ENCODE measurements around the gene FAM20A. TPM values are rescaled to one million over a fixed set of nuclear protein-coding genes. Genes with fewer than 3 reads are reported as not detected.

Gene FAM20A
- polyA plus RNA-seq, 4 donors, result 4.4 to 30.3 TPM; not detected in 2

DNA sequence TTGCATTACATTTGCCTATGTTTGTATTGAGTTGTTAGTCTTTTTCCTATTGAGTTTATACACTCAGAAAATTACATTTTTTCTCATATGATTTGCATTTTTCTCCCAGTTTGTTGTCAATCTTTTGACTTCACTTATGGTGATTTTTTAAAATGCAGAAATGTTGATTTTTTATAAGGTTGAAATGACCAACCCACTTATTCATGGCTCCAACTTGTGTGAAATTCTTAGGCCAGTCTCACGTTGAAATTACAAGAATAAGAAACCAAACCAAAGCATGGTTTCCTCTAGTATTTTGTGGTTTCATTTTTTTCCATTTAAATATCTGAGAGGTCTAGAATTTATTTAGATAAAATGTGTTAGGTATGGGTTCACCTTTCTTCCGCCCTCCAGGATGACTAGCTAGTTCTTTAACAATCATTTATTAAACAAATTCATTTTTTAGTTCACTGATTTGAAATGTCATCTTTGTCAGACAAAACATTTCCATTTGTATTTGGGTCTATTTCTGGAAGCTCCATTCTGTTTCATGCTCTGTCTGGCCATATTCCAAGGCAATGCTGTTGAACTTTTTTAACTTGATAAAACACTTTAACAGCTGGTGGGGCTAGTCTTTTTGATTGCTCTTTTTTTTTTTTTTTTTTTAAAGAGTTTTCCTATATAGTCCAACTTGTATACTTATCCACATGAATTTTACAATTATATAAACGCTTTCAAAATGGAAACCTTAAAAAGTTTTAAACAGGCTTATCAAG is 40.0 kb downstream of the FAM20A start:
- no peak for DNase-seq
- Histone ChIP-seq H3K27me3 (ENCODE audit: control insufficient read depth in 3 of 3, insufficient read depth in 3 of 3, low read length in 3 of 3) (no peaks in the 10 kb centered on the region), H3K36me3 (ENCODE audit: control insufficient read depth in 3 of 3, insufficient read depth in 2 of 3, low read depth in 1 of 3, low read length in 3 of 3) (no peaks in the 10 kb centered on the region), H3K4me3 (ENCODE audit: low read depth in 1 of 3, low read length in 3 of 3) (no peak overlapping the region), H3K4me1 (ENCODE audit: control insufficient read depth in 3 of 3, insufficient read depth in 2 of 3, low read depth in 1 of 3, low read length in 2 of 3) (no peaks in the 10 kb centered on the region), H3K9me3 (ENCODE audit: control insufficient read depth in 2 of 2, insufficient read depth in 1 of 2, low read depth in 1 of 2, low read length in 1 of 2) (no peaks in the 10 kb centered on the region), H3K27ac (ENCODE audit: low read depth in 1 of 3, low read length in 2 of 3) (no peak overlapping the region)
- FAIRE-seq, result no peak
- 63 to 82% (median 73%) methylated on average over 3 of the region's 3 CpGs for WGBS, 3 donors

DNA sequence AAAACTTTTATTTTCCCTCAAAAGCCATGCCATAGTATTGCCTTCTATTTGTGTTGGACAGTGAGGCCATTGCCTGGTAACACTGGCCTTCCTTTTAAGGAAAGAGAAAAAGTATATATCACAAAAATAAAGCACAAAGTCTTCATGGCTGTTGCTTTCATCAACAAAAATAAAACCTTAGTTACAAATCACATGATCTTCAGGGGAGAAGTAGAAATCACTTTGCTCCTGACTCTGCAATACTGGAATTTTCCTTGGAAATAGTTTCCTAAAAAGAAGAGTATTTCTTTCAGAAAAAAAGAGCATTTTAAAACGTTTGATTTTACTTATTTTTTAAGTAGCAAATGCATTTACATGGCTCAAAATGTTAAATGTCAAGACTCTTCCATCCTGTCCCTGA is 41.9 kb downstream of the FAM20A start:
- H3K27me3 ChIP-seq (ENCODE audit: control insufficient read depth in 3 of 3, insufficient read depth in 3 of 3, low read length in 3 of 3), result no peaks in the 10 kb centered on the region

DNA sequence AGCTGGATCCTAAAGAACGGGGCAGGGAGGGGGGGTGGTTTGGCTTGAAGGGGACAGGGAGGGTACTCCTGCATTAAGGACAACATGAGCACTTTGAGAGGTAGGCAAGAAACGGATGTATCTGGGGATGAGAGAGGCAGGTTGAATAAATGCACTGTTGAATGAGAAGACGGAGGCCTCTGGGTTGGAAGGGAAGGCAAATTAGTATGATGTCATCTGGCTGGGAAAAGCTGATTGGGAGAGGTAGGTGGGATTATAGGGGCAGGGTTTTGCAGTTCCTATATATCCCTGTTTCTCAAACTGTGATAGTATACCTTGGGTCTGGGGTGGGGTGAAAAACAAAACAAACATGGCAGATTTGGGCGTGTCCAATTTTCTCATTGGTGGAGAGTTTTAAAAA is 44.6 kb downstream of the FAM20A start:
- Histone ChIP-seq H3K9me3 (ENCODE audit: control insufficient read depth in 2 of 2, insufficient read depth in 1 of 2, low read depth in 1 of 2, low read length in 1 of 2) (no peaks in the 10 kb centered on the region), H3K4me1 (ENCODE audit: control insufficient read depth in 3 of 3, insufficient read depth in 2 of 3, low read depth in 1 of 3, low read length in 2 of 3) (no peaks in the 10 kb centered on the region), H3K27me3 (ENCODE audit: control insufficient read depth in 3 of 3, insufficient read depth in 3 of 3, low read length in 3 of 3) (no peaks in the 10 kb centered on the region), H3K36me3 (ENCODE audit: control insufficient read depth in 3 of 3, insufficient read depth in 2 of 3, low read depth in 1 of 3, low read length in 3 of 3) (no peaks in the 10 kb centered on the region), H3K4me3 (ENCODE audit: low read depth in 1 of 3, low read length in 3 of 3) (no peak overlapping the region), H3K27ac (ENCODE audit: low read depth in 1 of 3, low read length in 2 of 3) (no peak overlapping the region)
- 86 to 90% (median 87%) methylated on average over 4 of the region's 4 CpGs for WGBS, 3 donors
- no peak for DNase-seq
- no peak for FAIRE-seq

More for the DNA sequence above, 41.9 kb downstream of the FAM20A start:
- 9 to 30% (median 13%) methylated on average over 1 of the region's 1 CpG for whole genome bisulfite sequencing, 3 donors
- H3K4me1 ChIP-seq (ENCODE audit: control insufficient read depth in 3 of 3, insufficient read depth in 2 of 3, low read depth in 1 of 3, low read length in 2 of 3), result no peaks in the 10 kb centered on the region
- FAIRE-seq (no peak), DNase-seq (no peak)
- H3K9me3 ChIP-seq (ENCODE audit: control insufficient read depth in 2 of 2, insufficient read depth in 1 of 2, low read depth in 1 of 2, low read length in 1 of 2), result no peaks in the 10 kb centered on the region
- no peak overlapping the region for H3K4me3 ChIP-seq (ENCODE audit: low read depth in 1 of 3, low read length in 3 of 3)
- no peak overlapping the region for H3K27ac ChIP-seq (ENCODE audit: low read depth in 1 of 3, low read length in 2 of 3)
- no peaks in the 10 kb centered on the region for H3K36me3 ChIP-seq (ENCODE audit: control insufficient read depth in 3 of 3, insufficient read depth in 2 of 3, low read depth in 1 of 3, low read length in 3 of 3)

DNA sequence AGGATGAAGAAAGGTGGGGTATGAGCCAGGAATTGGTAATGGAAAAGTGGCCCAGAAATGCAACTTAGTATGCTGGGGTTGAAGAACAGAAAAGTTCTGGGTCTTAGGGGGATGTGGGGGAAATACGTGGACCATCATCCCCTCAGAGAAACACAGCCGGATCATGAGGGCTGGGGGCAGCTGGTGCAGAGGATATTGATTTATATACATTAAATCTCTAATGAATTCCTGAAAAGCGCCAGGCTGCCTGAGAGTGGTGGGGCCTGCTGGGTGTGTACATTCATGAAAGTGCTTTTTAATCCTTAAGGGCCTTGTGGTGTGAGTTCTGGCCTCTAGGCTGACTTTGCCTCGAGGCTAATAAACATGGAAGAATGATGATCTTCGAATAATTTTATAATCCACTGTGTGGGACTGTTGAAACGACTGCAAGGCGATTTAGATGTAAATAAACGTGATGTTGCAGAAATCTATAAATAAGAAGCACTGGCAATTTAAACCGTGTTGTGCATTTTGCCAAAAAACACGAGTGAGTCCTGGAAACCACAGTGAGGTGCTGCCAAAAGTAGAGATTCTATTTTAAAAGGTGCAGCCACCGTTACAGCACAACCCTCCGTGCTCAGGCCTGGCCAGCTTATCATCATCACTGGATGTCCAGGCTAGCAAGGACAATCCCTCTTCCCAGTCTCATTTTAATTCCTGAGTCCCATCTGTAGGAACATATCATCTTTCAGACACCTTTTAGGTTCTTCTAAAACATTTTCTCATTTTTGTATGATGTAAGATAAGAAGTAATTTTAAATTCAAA is 56.9 kb downstream of the FAM20A start:
- Histone ChIP-seq H3K9me3 (ENCODE audit: control insufficient read depth in 2 of 2, insufficient read depth in 1 of 2, low read depth in 1 of 2, low read length in 1 of 2) (peaks cover 0 to 8% of the 10 kb centered on the region in 2 donors), H3K36me3 (ENCODE audit: control insufficient read depth in 3 of 3, insufficient read depth in 2 of 3, low read depth in 1 of 3, low read length in 3 of 3) (peaks cover 0 to 17% (median 0%) of the 10 kb centered on the region in 3 donors), H3K27ac (ENCODE audit: low read depth in 1 of 3, low read length in 2 of 3) (no peak overlapping the region), H3K4me3 (ENCODE audit: low read depth in 1 of 3, low read length in 3 of 3) (no peak overlapping the region), H3K4me1 (ENCODE audit: control insufficient read depth in 3 of 3, insufficient read depth in 2 of 3, low read depth in 1 of 3, low read length in 2 of 3) (no peaks in the 10 kb centered on the region), H3K27me3 (ENCODE audit: control insufficient read depth in 3 of 3, insufficient read depth in 3 of 3, low read length in 3 of 3) (no peaks in the 10 kb centered on the region)
- FAIRE-seq (no peak), DNase-seq (no peak)
- WGBS, 3 donors, result 69 to 83% (median 80%) methylated on average over 12 of the region's 12 CpGs

DNA sequence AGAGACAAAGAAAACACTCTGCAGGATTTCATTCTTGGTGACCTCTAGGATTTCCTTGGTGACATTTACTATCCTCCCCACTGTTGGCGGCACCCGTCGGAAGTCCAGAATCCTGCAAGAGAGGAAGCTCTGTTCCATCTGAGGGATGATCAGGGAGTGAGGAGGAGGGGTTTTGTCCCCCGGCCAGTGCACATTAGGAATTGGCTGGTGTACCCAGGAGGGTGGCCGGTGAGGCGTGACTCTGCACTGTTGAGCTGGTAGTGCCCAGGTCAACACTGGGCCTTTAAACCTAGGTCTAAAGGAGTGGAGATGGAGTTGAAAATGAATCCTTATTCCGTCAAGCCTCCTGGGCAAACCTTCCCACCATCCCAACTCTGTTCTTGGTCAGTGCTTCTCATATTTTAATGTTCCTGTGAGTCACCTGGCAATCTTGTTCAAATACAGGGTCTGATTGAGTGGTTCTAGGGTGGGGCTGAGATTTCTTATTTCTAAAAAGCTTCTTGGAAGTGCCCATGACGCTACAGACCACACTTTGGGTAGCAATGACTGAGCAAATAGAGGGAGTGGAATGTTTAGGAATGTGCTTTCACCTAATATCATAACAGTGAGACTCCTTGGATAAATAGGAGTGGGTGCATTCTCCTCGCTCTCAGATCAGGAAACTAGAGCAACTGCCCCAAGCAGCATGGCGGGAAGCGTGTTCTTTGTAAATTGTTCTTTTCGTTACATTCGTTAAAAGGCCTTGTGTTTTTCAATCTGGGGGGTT is 58.3 kb downstream of the FAM20A start:
- 95 to 97% (median 95%) methylated on average over 13 of the region's 13 CpGs for WGBS, 3 donors
- Histone ChIP-seq H3K27ac (ENCODE audit: low read depth in 1 of 3, low read length in 2 of 3) (no peak overlapping the region), H3K9me3 (ENCODE audit: control insufficient read depth in 2 of 2, insufficient read depth in 1 of 2, low read depth in 1 of 2, low read length in 1 of 2) (peaks cover 0 to 8% of the 10 kb centered on the region in 2 donors), H3K27me3 (ENCODE audit: control insufficient read depth in 3 of 3, insufficient read depth in 3 of 3, low read length in 3 of 3) (no peaks in the 10 kb centered on the region), H3K4me3 (ENCODE audit: low read depth in 1 of 3, low read length in 3 of 3) (no peak overlapping the region), H3K4me1 (ENCODE audit: control insufficient read depth in 3 of 3, insufficient read depth in 2 of 3, low read depth in 1 of 3, low read length in 2 of 3) (no peaks in the 10 kb centered on the region), H3K36me3 (ENCODE audit: control insufficient read depth in 3 of 3, insufficient read depth in 2 of 3, low read depth in 1 of 3, low read length in 3 of 3) (peaks cover 0 to 19% (median 0%) of the 10 kb centered on the region in 3 donors)
- no peak for DNase-seq
- FAIRE-seq, result no peak

DNA sequence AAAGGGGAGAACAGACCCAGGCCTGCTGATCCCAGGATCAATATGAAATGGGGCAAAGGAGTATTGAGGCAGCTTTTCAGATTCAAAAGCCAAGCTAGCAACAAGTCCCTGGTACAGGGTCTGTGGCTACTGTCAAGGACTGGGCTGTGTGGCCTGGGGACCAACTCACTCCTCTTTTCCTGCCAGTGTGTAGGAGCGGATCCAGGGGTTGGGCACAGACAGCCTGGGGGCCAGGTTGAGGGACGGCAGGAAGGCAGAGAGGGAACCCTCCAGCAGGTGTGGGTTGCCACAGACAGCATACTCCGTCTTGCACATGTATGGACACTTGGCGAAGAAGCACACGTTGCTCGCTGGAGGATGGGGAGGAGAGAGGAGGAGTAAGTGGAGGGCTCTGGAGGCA is 59.4 kb downstream of the FAM20A start:
- Histone ChIP-seq H3K4me1 (ENCODE audit: control insufficient read depth in 3 of 3, insufficient read depth in 2 of 3, low read depth in 1 of 3, low read length in 2 of 3) (no peaks in the 10 kb centered on the region), H3K27ac (ENCODE audit: low read depth in 1 of 3, low read length in 2 of 3) (no peak overlapping the region), H3K27me3 (ENCODE audit: control insufficient read depth in 3 of 3, insufficient read depth in 3 of 3, low read length in 3 of 3) (no peaks in the 10 kb centered on the region), H3K36me3 (ENCODE audit: control insufficient read depth in 3 of 3, insufficient read depth in 2 of 3, low read depth in 1 of 3, low read length in 3 of 3) (peaks cover 0 to 27% (median 2%) of the 10 kb centered on the region in 3 donors), H3K4me3 (ENCODE audit: low read depth in 1 of 3, low read length in 3 of 3) (no peak overlapping the region), H3K9me3 (ENCODE audit: control insufficient read depth in 2 of 2, insufficient read depth in 1 of 2, low read depth in 1 of 2, low read length in 1 of 2) (peaks cover 0 to 6% of the 10 kb centered on the region in 2 donors)
- FAIRE-seq, result no peak
- 89 to 93% (median 92%) methylated on average over 6 of the region's 6 CpGs for WGBS, 3 donors
- no peak for DNase-seq

DNA sequence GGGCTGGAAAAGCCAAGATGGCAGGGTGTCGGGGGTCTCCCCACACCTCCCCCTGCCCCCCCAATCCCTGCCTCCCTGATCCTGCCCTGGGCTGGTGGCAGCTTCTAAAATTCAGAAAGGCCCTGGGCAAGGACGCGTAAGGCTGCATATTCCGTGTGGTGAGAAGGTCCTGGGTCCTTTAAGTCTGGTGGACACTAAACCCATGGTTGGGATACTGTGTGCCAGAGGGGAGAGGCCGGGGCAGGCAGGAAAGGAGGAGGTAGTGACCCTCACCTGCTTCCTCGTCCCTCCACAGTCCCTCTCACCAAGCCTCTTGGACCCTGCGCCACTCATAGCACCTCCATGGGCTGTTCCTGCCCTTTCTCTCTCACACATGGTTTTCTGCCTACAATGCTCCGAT is 60.2 kb downstream of the FAM20A start:
- H3K4me1 ChIP-seq (ENCODE audit: control insufficient read depth in 3 of 3, insufficient read depth in 2 of 3, low read depth in 1 of 3, low read length in 2 of 3), result no peaks in the 10 kb centered on the region
- H3K36me3 ChIP-seq (ENCODE audit: control insufficient read depth in 3 of 3, insufficient read depth in 2 of 3, low read depth in 1 of 3, low read length in 3 of 3), result peaks cover 2 to 30% (median 3%) of the 10 kb centered on the region in 3 donors
- FAIRE-seq, result no peak
- no peak overlapping the region for H3K27ac ChIP-seq (ENCODE audit: low read depth in 1 of 3, low read length in 2 of 3)
- no peaks in the 10 kb centered on the region for H3K9me3 ChIP-seq (ENCODE audit: control insufficient read depth in 2 of 2, insufficient read depth in 1 of 2, low read depth in 1 of 2, low read length in 1 of 2)
- H3K27me3 ChIP-seq (ENCODE audit: control insufficient read depth in 3 of 3, insufficient read depth in 3 of 3, low read length in 3 of 3), result no peaks in the 10 kb centered on the region
- no peak for DNase-seq
- WGBS, 3 donors, result 89 to 96% (median 93%) methylated on average over 8 of the region's 8 CpGs
- H3K4me3 ChIP-seq (ENCODE audit: low read depth in 1 of 3, low read length in 3 of 3), result no peak overlapping the region

Measured in small intestine (tissue), 7 donors.